HCT116 (cell line): ENCODE data around the gene TEKT5. TPM values are rescaled to one million over a fixed set of nuclear protein-coding genes. Genes with fewer than 3 reads are reported as not detected.

Experiments used
- ATAC-seq: fragments of 200-7000 bp; cut with Tn5 transposase; 2 replicates; pipeline ENCODE4 v1.9.1; 2020; ENCODE audit warnings: mild to moderate bottlenecking, moderate library complexity
- BruUV-seq: library from RNA; stranded (reverse); fragments of 400-500 nt; replicated peaks from 2 replicates; lab custom pipeline; 2021; lab: Mats Ljungman, UMichigan
- CTCF ChIA-PET: fragments of 300-600 bp; sonication (Branson Sonifier 250); formaldehyde crosslinking; loops from one replicate; lab custom pipeline; 2021; ENCODE audit warnings: antibody characterized with exemption; lab: Charles Lee
- POLR2A ChIA-PET: fragments of 300-600, 350-600 bp; sonication (Branson Sonifier 250); formaldehyde crosslinking; loops from one replicate; lab custom pipeline; 2021; ENCODE audit warnings: antibody characterized with exemption; lab: Charles Lee
- RAD21 ChIA-PET, 2 experiments: fragments of 300-600 bp; sonication (Branson Sonifier 250); formaldehyde crosslinking; loops; one replicate each; lab custom pipeline; 2023; ENCODE audit warnings: low total read pairs in 2 of 2; ENCODE audit not compliant: uncharacterized antibody in 2 of 2, unreplicated experiment in 2 of 2, low non-redundant PET in 1 of 2; lab: Charles Lee
- DNase-seq: peaks from one replicate; pipeline ENCODE4 v3.0.0-alpha.2; 2010; ENCODE audit warnings: low read depth, low spot score
- H2AFZ ChIP-seq: fragments of 200-600 bp; shearing (Covaris generic), sonication (generic); 2 replicates; pipeline ENCODE4 v1.6.1; 2017; ENCODE audit warnings: low read depth, mixed run types, mixed read lengths, antibody characterized with exemption, low read length; ENCODE audit not compliant: poor library complexity, severe bottlenecking
- H3K27ac ChIP-seq: 2 replicates; pipeline ENCODE4 v1.5.1; 2012; ENCODE audit warnings: low read depth, low read length
- H3K27me3 ChIP-seq: fragments of 200-600 bp; sonication (generic); 2 replicates; pipeline ENCODE4 v1.6.1; 2016; ENCODE audit warnings: mixed run types, low read length, mixed read lengths; ENCODE audit not compliant: insufficient read depth
- H3K36me3 ChIP-seq, 2 experiments: fragments of 200-500 bp in 1 of 2; fragments of 200-600 bp in 1 of 2; sonication (Bioruptor generic) in 1 of 2; sonication (generic) in 1 of 2; 2 replicates each; pipeline versions ENCODE4 v1.5.1 to v1.6.1; 2014 to 2016; ENCODE audit warnings: low read length in 2 of 2, inconsistent platforms in 1 of 2, mixed read lengths in 1 of 2, mixed run types in 1 of 2; ENCODE audit not compliant: insufficient read depth in 2 of 2, control insufficient read depth in 1 of 2
- H3K4me1 ChIP-seq, 2 experiments: fragments of 200-600 bp in 1 of 2; sonication (generic) in 1 of 2; 2 replicates each; pipeline versions ENCODE4 v1.5.1 to v1.6.1; 2012 to 2017; ENCODE audit warnings: low read length in 2 of 2, inconsistent platforms in 1 of 2, mild to moderate bottlenecking in 1 of 2, mixed read lengths in 1 of 2, mixed run types in 1 of 2, moderate library complexity in 1 of 2; ENCODE audit not compliant: insufficient read depth in 2 of 2, control insufficient read depth in 1 of 2
- H3K4me2 ChIP-seq: fragments of 200-600 bp; sonication (generic); 2 replicates; pipeline ENCODE4 v1.6.1; 2017; ENCODE audit warnings: mixed run types, low read length, mixed read lengths
- H3K4me3 ChIP-seq, 2 experiments: fragments of 200-600 bp in 1 of 2; sonication (generic) in 1 of 2; replicated peaks in 1 of 2; 2 replicates each; pipeline ENCODE4 v1.5.1; 2011 to 2016; ENCODE audit warnings: low read length in 2 of 2, control low read depth in 1 of 2, low read depth in 1 of 2, mild to moderate bottlenecking in 1 of 2, mixed read lengths in 1 of 2, mixed run types in 1 of 2
- H3K79me2 ChIP-seq: fragments of 200-600 bp; sonication (generic); 2 replicates; pipeline ENCODE4 v1.6.1; 2017; ENCODE audit warnings: mild to moderate bottlenecking, mixed run types, low read length, moderate library complexity, mixed read lengths; ENCODE audit not compliant: insufficient read depth
- H3K9ac ChIP-seq: fragments of 200-600 bp; sonication (generic); 2 replicates; pipeline ENCODE4 v1.6.1; 2016; ENCODE audit warnings: low read length, mixed read lengths
- H3K9me2 ChIP-seq: fragments of 200-600 bp; sonication (generic), shearing (Covaris generic); 2 replicates; pipeline ENCODE4 v1.6.1; 2017; ENCODE audit warnings: mixed run types, mild to moderate bottlenecking, moderate library complexity; ENCODE audit not compliant: insufficient read depth
- H3K9me3 ChIP-seq, 2 experiments: fragments of 200-500 bp in 1 of 2; fragments of 200-600 bp in 1 of 2; sonication (Bioruptor generic) in 1 of 2; sonication (generic) in 1 of 2; 2 replicates each; pipeline ENCODE4 v1.6.1; 2014 to 2017; ENCODE audit warnings: low read length in 2 of 2, mixed read lengths in 2 of 2, inconsistent platforms in 1 of 2, low read depth in 1 of 2, mild to moderate bottlenecking in 1 of 2, mixed run types in 1 of 2, moderate library complexity in 1 of 2; ENCODE audit not compliant: control insufficient read depth in 1 of 2, insufficient read depth in 1 of 2
- H4K20me1 ChIP-seq: fragments of 200-600 bp; sonication (generic), shearing (Covaris generic); 2 replicates; pipeline ENCODE4 v1.6.1; 2017; ENCODE audit warnings: mixed run types, mild to moderate bottlenecking, moderate library complexity; ENCODE audit not compliant: insufficient read depth
- CBX3 ChIP-seq: IDR thresholded peaks from 2 replicates; pipeline ENCODE4 v1.6.1; 2012; ENCODE audit warnings: low read depth
- CTCF ChIP-seq, 3 experiments: fragments of 200-600 bp in 1 of 3; sonication (generic) in 1 of 3; IDR thresholded peaks in 2 of 3; conservative IDR thresholded peaks in 1 of 3; 2 replicates each; pipeline ENCODE4 v1.5.1; 2012 to 2017; ENCODE audit warnings: low read depth in 2 of 3, low read length in 2 of 3, antibody characterized with exemption in 1 of 3, borderline replicate concordance in 1 of 3, control low read depth in 1 of 3, mild to moderate bottlenecking in 1 of 3, mixed read lengths in 1 of 3, mixed run types in 1 of 3, moderate library complexity in 1 of 3; ENCODE audit not compliant: insufficient read depth in 1 of 3
- EGR1 ChIP-seq: IDR thresholded peaks from 2 replicates; pipeline ENCODE4 v1.6.1; 2012; ENCODE audit warnings: low read depth
- ELF1 ChIP-seq: IDR thresholded peaks from 2 replicates; pipeline ENCODE4 v1.6.1; 2012; ENCODE audit warnings: low read depth, borderline replicate concordance
- EZH2 ChIP-seq: fragments of 200-600 bp; sonication (generic); IDR thresholded peaks from 2 replicates; pipeline ENCODE4 v1.6.1; 2017; ENCODE audit warnings: antibody characterized with exemption, mixed run types
- EZH2phosphoT487 ChIP-seq: fragments of 200-600 bp; IDR thresholded peaks from 2 replicates; pipeline ENCODE4 v1.6.1; 2018; ENCODE audit warnings: antibody characterized with exemption, borderline replicate concordance
- FOSL1 ChIP-seq: IDR thresholded peaks from 2 replicates; pipeline ENCODE4 v1.6.1; 2012; ENCODE audit warnings: low read depth
- JUND ChIP-seq: IDR thresholded peaks from 2 replicates; pipeline ENCODE4 v1.6.1; 2012
- POLR2AphosphoS5 ChIP-seq: IDR thresholded peaks from 2 replicates; pipeline ENCODE4 v1.6.1; 2011; ENCODE audit warnings: mild to moderate bottlenecking, low read depth, low read length, moderate library complexity
- RAD21 ChIP-seq: IDR thresholded peaks from 2 replicates; pipeline ENCODE4 v1.6.1; 2012; ENCODE audit warnings: low read depth, mild to moderate bottlenecking
- REST ChIP-seq: IDR thresholded peaks from 2 replicates; pipeline ENCODE4 v1.6.1; 2012; ENCODE audit warnings: low read depth
- SIN3A ChIP-seq: IDR thresholded peaks from 2 replicates; pipeline ENCODE4 v1.6.1; 2012; ENCODE audit warnings: low read depth
- SP1 ChIP-seq: IDR thresholded peaks from 2 replicates; pipeline ENCODE4 v1.6.1; 2012; ENCODE audit warnings: low read depth
- SRF ChIP-seq: IDR thresholded peaks from 2 replicates; pipeline ENCODE4 v1.6.1; 2012; ENCODE audit warnings: low read depth
- TCF7L2 ChIP-seq: IDR thresholded peaks from 2 replicates; pipeline ENCODE4 v1.7.0; 2011; ENCODE audit warnings: borderline replicate concordance, inconsistent platforms; ENCODE audit not compliant: insufficient read depth, insufficient read length; ENCODE audit errors: extremely low read depth
- YY1 ChIP-seq: IDR thresholded peaks from 2 replicates; pipeline ENCODE4 v1.6.1; 2011; ENCODE audit warnings: low read length, low read depth, moderate library complexity, mild to moderate bottlenecking; ENCODE audit not compliant: insufficient replicate concordance; ENCODE audit errors: extremely low read depth
- ZFX ChIP-seq: fragments of 450-650 bp; IDR thresholded peaks from 2 replicates; pipeline ENCODE4 v1.6.1; 2017
- ZNF274 ChIP-seq: fragments of 200-500 bp; sonication (Bioruptor generic); IDR thresholded peaks from 2 replicates; pipeline ENCODE4 v1.6.1; 2014; ENCODE audit warnings: mild to moderate bottlenecking, low read depth, low read length, inconsistent platforms
- intact Hi-C: fragments of 100-400 bp; cut with micrococcal nuclease; formaldehyde crosslinking; loops from 2 replicates; pipeline ENCODE4 v1.10.0; 2022
- total RNA-seq: library from RNA; stranded (reverse); gene quantifications from one replicate; pipeline ENCODE4 v1.2.1, GENCODE V29; 2021; ENCODE audit not compliant: unreplicated experiment

TEKT5 gene
- total RNA-seq, 1 experiment from 2014 or later: 0.37 TPM

DNA sequence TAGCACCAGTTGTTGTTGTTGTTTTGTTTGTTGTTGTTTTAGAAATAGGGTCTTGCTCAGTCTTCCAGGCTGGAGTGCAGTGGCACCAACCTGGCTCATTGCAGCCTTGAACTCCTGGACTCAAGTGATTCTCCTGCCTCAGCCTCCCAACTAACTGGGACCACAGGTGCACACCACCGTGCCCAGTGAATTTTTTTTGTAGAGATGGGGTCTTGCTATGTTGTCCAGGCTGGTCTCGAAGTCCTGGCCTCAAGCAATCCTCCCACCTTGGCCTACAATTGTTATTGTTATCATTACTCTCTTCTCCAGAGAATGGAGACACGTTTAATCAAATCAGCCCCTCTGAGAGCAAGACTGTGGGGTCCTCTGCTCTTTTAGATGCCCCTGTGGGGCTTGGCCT, 71.7 kb downstream of the TEKT5 start:
- POLR2A ChIA-PET: no interaction called here
- BruUV-seq: no TSS peak

More for the DNA sequence above, 71.7 kb downstream of the TEKT5 start:
- Histone ChIP-seq H3K27me3 (no peaks in the 10 kb centered on the region), H3K9me3 (no peaks in the 10 kb centered on the region), H3K27ac (no peak overlapping the region), H3K9ac (no peak overlapping the region), H3K79me2 (no peaks in the 10 kb centered on the region), H3K4me3 (no peak overlapping the region), H3K36me3 (no peaks in the 10 kb centered on the region), H4K20me1 (no peaks in the 10 kb centered on the region), H3K4me2 (no peak overlapping the region), H3K4me1 (peaks cover 5 to 6% of the 10 kb centered on the region in 2 experiments; a peak in 3 of 4 replicates), H2AFZ (no peak overlapping the region), H3K9me2 (no peaks in the 10 kb centered on the region)
- intact Hi-C loops: no loop called here
- CTCF ChIA-PET: no interaction called here
- no peak for DNase-seq
- TF ChIP-seq REST (no peak), ZFX (no peak), ZNF274 (no peak), SIN3A (no peak), SP1 (no peak), TCF7L2 (no peak), POLR2AphosphoS5 (no peak), YY1 (no peak), EZH2phosphoT487 (no peak), ELF1 (no peak), SRF (no peak), CTCF (IDR thresholded peaks at IDR 0.05 in 2 of 3, conservative IDR thresholded peaks at IDR 0.05 in 1 of 3; ENCODE audit: borderline replicate concordance in 1 of 3, insufficient read depth in 1 of 3, low read depth in 2 of 3, low read length in 2 of 3) (no peak), FOSL1 (no peak), CBX3 (no peak), JUND (no peak), EGR1 (no peak), EZH2 (no peak), RAD21 (no peak)
- RAD21 ChIA-PET: no interaction called here
- no peak for ATAC-seq
